Endodermal cell (in vitro differentiated cells): ENCODE measurements around the gene DDN. TPM values are rescaled to one million over a fixed set of nuclear protein-coding genes. Genes with fewer than 3 reads are reported as not detected.
A peak's percentile ranks its signal among the peaks of the same experiment; 100 is the strongest.

Experiments
- DNase-seq: peaks from one replicate; pipeline ENCODE4 v3.0.0-alpha.2; 2017
- H3K27ac ChIP-seq: 2 replicates; pipeline ENCODE4 v1.5.1; 2013; ENCODE audit warnings: mild to moderate bottlenecking, low read depth, low read length, moderate library complexity
- H3K27me3 ChIP-seq: 2 replicates; pipeline ENCODE4 v1.6.1; 2013; ENCODE audit warnings: mild to moderate bottlenecking, low read length, moderate library complexity; ENCODE audit not compliant: insufficient read depth, control insufficient read depth, poor library complexity, severe bottlenecking
- H3K36me3 ChIP-seq: 2 replicates; pipeline ENCODE4 v1.7.0; 2013; ENCODE audit warnings: mild to moderate bottlenecking, low read length, moderate library complexity; ENCODE audit not compliant: control insufficient read depth, insufficient read depth
- H3K4me1 ChIP-seq: one replicate; pipeline ENCODE4 v1.7.0; 2013; ENCODE audit warnings: low read length; ENCODE audit not compliant: control insufficient read depth, insufficient read depth
- H3K4me3 ChIP-seq: 2 replicates; pipeline ENCODE4 v1.5.1; 2013; ENCODE audit warnings: mild to moderate bottlenecking, low read length, moderate library complexity
- H3K9ac ChIP-seq: 2 replicates; pipeline ENCODE4 v1.6.1; 2013; ENCODE audit warnings: mild to moderate bottlenecking, low read length, moderate library complexity; ENCODE audit not compliant: poor library complexity, severe bottlenecking; ENCODE audit errors: extremely low read depth
- H3K9me3 ChIP-seq: 2 replicates; pipeline ENCODE4 v1.6.1; 2013; ENCODE audit warnings: mild to moderate bottlenecking, low read length, moderate library complexity; ENCODE audit not compliant: control insufficient read depth
- H3K27ac Mint-ChIP-seq: 2 replicates; pipeline ENCODE4 v1.8.0; 2020; ENCODE audit warnings: mixed read lengths
- H3K27me3 Mint-ChIP-seq: 2 replicates; pipeline ENCODE4 v1.8.0; 2021; ENCODE audit warnings: mild to moderate bottlenecking, mixed read lengths; ENCODE audit not compliant: insufficient read depth
- H3K36me3 Mint-ChIP-seq: 2 replicates; pipeline ENCODE4 v1.8.0; 2020; ENCODE audit warnings: low read depth, mixed read lengths
- H3K4me1 Mint-ChIP-seq: 2 replicates; pipeline ENCODE4 v1.8.0; 2020; ENCODE audit warnings: mixed read lengths
- H3K4me3 Mint-ChIP-seq: 2 replicates; pipeline ENCODE4 v1.8.0; 2020; ENCODE audit warnings: mild to moderate bottlenecking, moderate library complexity, mixed read lengths
- H3K9me3 Mint-ChIP-seq: 2 replicates; pipeline ENCODE4 v1.8.0; 2020; ENCODE audit warnings: mild to moderate bottlenecking, mixed read lengths
- CTCF ChIP-seq: fragments of 200-600 bp; sonication (generic); conservative IDR thresholded peaks from 2 replicates; pipeline ENCODE4 v1.5.0; 2021; ENCODE audit warnings: antibody characterized with exemption, mild to moderate bottlenecking
- WGBS, 2 experiments: methylation state at CpG; one replicate each; pipeline versions ENCODE4 v1.1.5 to v1.1.7; 2013; ENCODE audit warnings: missing lambda C conversion rate in 2 of 2, mixed read lengths in 1 of 2; ENCODE audit not compliant: insufficient coverage in 1 of 2, insufficient read length in 1 of 2; 5-methylcytosine and 5-hydroxymethylcytosine counted together
- total RNA-seq, 2 donors: library from RNA; stranded (reverse); fragmentation: NEBNext Ultra II Directional in 1 of 2; extraction: Animal tissue kit (Norgen Biotek cat#: 25700) in 1 of 2; gene quantifications; 2 replicates in 1 of 2; 3 replicates in 1 of 2; pipeline ENCODE4 v1.2.1, GENCODE V29; 2021

DDN gene
- total RNA-seq, 2 donors from 2014 or later: 0.31 to 0.33 TPM

GRCh38 chr12:49046129-49046895, 47.1 kb upstream of the DDN start:
- TF ChIP-seq CTCF: no peak
- H3K36me3 ChIP-seq: peaks cover 94% of the 10 kb centered on the region
- H3K4me3 ChIP-seq: no peak overlapping the region
- Mint-ChIP-seq H3K4me1 (no peaks in the 10 kb centered on the region), H3K27me3 (no peaks in the 10 kb centered on the region), H3K36me3 (peaks cover 89% of the 10 kb centered on the region), H3K27ac (no peak overlapping the region), H3K4me3 (no peak overlapping the region), H3K9me3 (no peaks in the 10 kb centered on the region)
- WGBS, 2 experiments: 97 to 100% methylated on average over 1 to 11 of the region's 12 CpGs
- H3K27ac ChIP-seq: no peak overlapping the region
- H3K9ac ChIP-seq: no peak overlapping the region
- no peak for DNase-seq
- H3K4me1 ChIP-seq: no peaks in the 10 kb centered on the region
- H3K27me3 ChIP-seq: no peaks in the 10 kb centered on the region
- H3K9me3 ChIP-seq: no peaks in the 10 kb centered on the region

- H3K27ac ChIP-seq: no peak overlapping the region
- WGBS, 2 experiments: 94 to 97% methylated on average over 11 to 12 of the region's 12 CpGs
- no peaks in the 10 kb centered on the region for H3K27me3 ChIP-seq
- H3K27ac Mint-ChIP-seq: no peak overlapping the region
- H3K4me1 Mint-ChIP-seq: no peaks in the 10 kb centered on the region
- H3K4me3 ChIP-seq: no peak overlapping the region
- no peaks in the 10 kb centered on the region for H3K9me3 ChIP-seq
- peaks cover 86% of the 10 kb centered on the region for H3K36me3 ChIP-seq
- no peaks in the 10 kb centered on the region for H3K27me3 Mint-ChIP-seq
- peaks cover 90% of the 10 kb centered on the region for H3K36me3 Mint-ChIP-seq
- H3K9me3 Mint-ChIP-seq: no peaks in the 10 kb centered on the region
- H3K9ac ChIP-seq: no peak overlapping the region
- no peak overlapping the region for H3K4me3 Mint-ChIP-seq
- no peaks in the 10 kb centered on the region for H3K4me1 ChIP-seq
- TF ChIP-seq CTCF: no peak
- DNase-seq: no peak
These were observed 45.5 kb upstream of the DDN start for GRCh38 chr12:49044660-49045059.

- Histone ChIP-seq H3K27ac (no peak overlapping the region), H3K4me3 (no peak overlapping the region), H3K9me3 (no peaks in the 10 kb centered on the region), H3K4me1 (no peaks in the 10 kb centered on the region), H3K9ac (no peak overlapping the region), H3K27me3 (no peaks in the 10 kb centered on the region), H3K36me3 (peaks cover 86% of the 10 kb centered on the region)
- TF ChIP-seq CTCF: peak; percentile 88
- Mint-ChIP-seq H3K27ac (no peak overlapping the region), H3K9me3 (no peaks in the 10 kb centered on the region), H3K27me3 (no peaks in the 10 kb centered on the region), H3K36me3 (peaks cover 89% of the 10 kb centered on the region), H3K4me1 (no peaks in the 10 kb centered on the region), H3K4me3 (no peak overlapping the region)
- 56 to 77% methylated on average over 7 to 11 of the region's 11 CpGs for WGBS, 2 experiments
- DNase-seq: peak; percentile 97
These were observed 44.7 kb upstream of the DDN start for GRCh38 chr12:49043856-49044258.
